RWPE2 (cell line): Measurements from ENCODE around the gene SPINT2.
"Not testable (repeated sequence)": the region's sequence is repeated elsewhere in the genome, so short reads cannot be mapped to it uniquely, and the experiment has no call there.

Experiments
- ATAC-seq: fragments of 200-7000 bp; cut with Tn5 transposase; 3 replicates; pipeline ENCODE4 v1.9.1; 2021; ENCODE audit warnings: low read depth
- DNase-seq: peaks from one replicate; pipeline ENCODE4 v3.0.0-alpha.2; 2020; ENCODE audit warnings: low spot score
- H3K27ac ChIP-seq: fragments of 450-650 bp; 2 replicates; pipeline ENCODE4 v1.5.1; 2017; ENCODE audit warnings: mild to moderate bottlenecking; ENCODE audit not compliant: poor library complexity, severe bottlenecking
- H3K27me3 ChIP-seq: fragments of 250-450 bp; sonication (Bioruptor Pico); 2 replicates; pipeline ENCODE4 v1.5.1; 2021; ENCODE audit warnings: mild to moderate bottlenecking, moderate library complexity; ENCODE audit not compliant: insufficient read depth, poor library complexity, severe bottlenecking
- H3K36me3 ChIP-seq: fragments of 250-450 bp; sonication (Bioruptor Pico); 2 replicates; pipeline ENCODE4 v1.5.1; 2020; ENCODE audit warnings: low read depth, mild to moderate bottlenecking, moderate library complexity
- H3K4me1 ChIP-seq: fragments of 250-450 bp; sonication (Bioruptor Pico); 2 replicates; pipeline ENCODE4 v1.5.1; 2021; ENCODE audit warnings: mild to moderate bottlenecking, moderate library complexity; ENCODE audit not compliant: insufficient read depth, poor library complexity, severe bottlenecking
- H3K4me3 ChIP-seq: fragments of 250-450 bp; sonication (Bioruptor Pico); 2 replicates; pipeline ENCODE4 v1.5.1; 2021; ENCODE audit warnings: mild to moderate bottlenecking, moderate library complexity; ENCODE audit not compliant: severe bottlenecking
- H3K9me3 ChIP-seq: fragments of 250-450 bp; sonication (Bioruptor Pico); 2 replicates; pipeline ENCODE4 v1.5.1; 2021; ENCODE audit warnings: mild to moderate bottlenecking, moderate library complexity; ENCODE audit not compliant: severe bottlenecking
- CTCF ChIP-seq: fragments of 450-650 bp; IDR thresholded peaks from one replicate; pipeline ENCODE4 v1.5.1; 2017; ENCODE audit warnings: mild to moderate bottlenecking, moderate library complexity; ENCODE audit not compliant: poor library complexity, severe bottlenecking

Gene SPINT2

GRCh38 chr19:38224014-38224862, 40.1 kb upstream of the SPINT2 start, which contains the start of gene DPF1:
Gene DPF1 (minus strand): TSS chr19:38224222. CDS start chr19:38224142, 80 bp downstream.
- Histone ChIP-seq H3K4me3 (peak within 1 kb of the TSS; percentile 41), H3K4me1 (no peaks in the 10 kb centered on the region), H3K27ac (no peak within 1 kb of the TSS), H3K9me3 (no peaks in the 10 kb centered on the region), H3K36me3 (no peaks in the 10 kb centered on the region), H3K27me3 (peaks cover 3% of the 10 kb centered on the region)
- peak; percentile 88 for DNase-seq
- ATAC-seq: peak; percentile 94
- peak; percentile 32 for TF ChIP-seq CTCF

- H3K4me3 ChIP-seq, H3K36me3 ChIP-seq, DNase-seq, H3K9me3 ChIP-seq, H3K27me3 ChIP-seq, ATAC-seq, H3K4me1 ChIP-seq, H3K27ac ChIP-seq: not testable (repeated sequence)
Measured at GRCh38 chr19:38224863-38225218, 39.5 kb upstream of the SPINT2 start.

GRCh38 chr19:38227287-38228004, 36.9 kb upstream of the SPINT2 start:
- Histone ChIP-seq H3K4me1 (no peaks in the 10 kb centered on the region), H3K9me3 (no peaks in the 10 kb centered on the region), H3K36me3 (no peaks in the 10 kb centered on the region), H3K27me3 (peaks cover 3% of the 10 kb centered on the region), H3K27ac (no peak overlapping the region), H3K4me3 (no peak overlapping the region)
- no peak for TF ChIP-seq CTCF
- ATAC-seq (no peak), DNase-seq (no peak)

GRCh38 chr19:38228005-38228377, 36.4 kb upstream of the SPINT2 start:
- DNase-seq: no peak
- Histone ChIP-seq H3K36me3 (no peaks in the 10 kb centered on the region), H3K9me3 (no peaks in the 10 kb centered on the region), H3K4me3 (no peak overlapping the region), H3K4me1 (no peaks in the 10 kb centered on the region), H3K27me3 (peaks cover 3% of the 10 kb centered on the region), H3K27ac (no peak overlapping the region)
- TF ChIP-seq CTCF: no peak
- no peak for ATAC-seq

GRCh38 chr19:38228491-38229439, 35.6 kb upstream of the SPINT2 start:
- H3K27ac ChIP-seq: no peak overlapping the region
- no peak for TF ChIP-seq CTCF
- DNase-seq: no peak

More at GRCh38 chr19:38228491-38229439, 35.6 kb upstream of the SPINT2 start:
- Histone ChIP-seq H3K27me3 (peaks cover 3% of the 10 kb centered on the region), H3K36me3 (no peaks in the 10 kb centered on the region), H3K4me3 (peak overlapping the region; percentile 27), H3K9me3 (no peaks in the 10 kb centered on the region), H3K4me1 (no peaks in the 10 kb centered on the region)
- no peak for ATAC-seq
